ENCODE data around the gene TTC16.
A peak's percentile ranks its signal among the peaks of the same experiment; 100 is the strongest.

The TTC16 gene

DNA sequence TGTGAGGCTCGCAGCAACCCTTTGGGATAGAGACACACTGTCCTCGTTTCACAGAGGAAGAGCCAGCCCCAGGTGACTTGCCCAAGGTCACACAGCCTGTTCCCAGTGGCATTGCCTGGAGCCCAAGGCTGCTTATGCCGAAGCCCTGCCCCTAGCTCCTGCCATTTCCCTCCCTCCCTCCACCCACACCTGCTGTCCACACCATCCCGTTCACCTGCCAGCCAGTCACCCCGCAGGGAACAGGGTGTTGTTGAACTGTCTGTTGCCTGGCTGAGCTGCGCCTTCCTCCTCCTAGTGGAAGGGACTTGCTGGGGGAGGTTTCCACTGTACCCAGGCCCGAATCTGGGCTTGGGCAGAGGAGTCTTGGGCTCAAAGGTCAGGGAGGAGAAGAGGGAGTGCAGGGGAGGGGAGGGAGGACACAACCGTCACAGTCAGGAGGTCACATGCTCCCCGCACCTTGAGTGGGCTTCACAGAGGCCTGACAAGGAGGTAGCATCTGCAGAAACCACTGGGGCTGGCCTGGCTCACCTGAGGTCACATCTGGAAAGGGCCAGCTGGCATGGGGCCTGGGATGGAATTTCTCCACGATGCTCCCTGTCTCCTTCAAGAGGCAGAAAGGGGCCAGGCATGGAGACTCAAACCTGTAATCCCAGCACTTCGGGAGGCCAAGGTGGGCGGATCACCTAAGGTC lies 6.3 kb downstream of the TTC16 start:
- DNase-seq, result no peak

DNA sequence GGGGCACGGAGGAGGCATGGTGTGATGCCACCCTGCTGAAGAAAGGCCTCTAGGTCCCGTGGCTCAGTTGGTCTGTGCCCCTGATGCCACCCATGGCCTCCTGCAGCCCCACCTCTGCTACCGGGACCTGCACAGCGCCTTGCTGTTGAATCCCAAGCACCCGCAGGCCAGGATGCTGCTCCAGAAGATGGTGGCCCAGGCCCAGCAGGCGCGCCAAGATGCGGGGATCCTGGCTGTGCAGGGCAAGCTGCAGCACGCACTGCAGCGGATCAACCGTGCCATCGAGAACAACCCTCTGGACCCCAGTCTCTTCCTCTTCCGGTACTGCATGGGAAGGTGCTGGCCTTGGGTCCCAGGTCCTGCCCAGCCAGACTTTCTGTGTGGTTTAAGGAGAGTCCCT lies 7.1 kb downstream of the TTC16 start:
- DNase-seq, result no peak

DNA sequence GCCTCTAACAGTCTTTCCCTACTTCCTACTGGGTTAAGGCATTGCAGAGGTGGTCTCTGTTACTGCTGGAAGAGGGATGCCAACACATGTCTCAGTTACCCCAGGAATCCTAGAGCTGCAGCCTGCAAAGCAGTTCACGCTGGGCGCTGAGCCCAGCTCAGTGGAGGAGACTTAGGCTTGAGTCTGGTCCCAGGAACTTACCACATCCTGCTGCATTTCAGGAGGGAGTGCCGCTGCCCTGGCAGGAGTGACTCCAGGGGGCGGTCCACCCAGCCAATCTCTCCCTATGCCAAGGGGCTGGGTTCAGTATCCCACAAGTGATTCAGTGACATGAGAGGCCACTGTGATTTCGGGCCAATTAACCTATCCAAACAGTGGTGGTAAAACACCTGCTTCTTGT lies 7.6 kb downstream of the TTC16 start:
- no peak for DNase-seq

DNA sequence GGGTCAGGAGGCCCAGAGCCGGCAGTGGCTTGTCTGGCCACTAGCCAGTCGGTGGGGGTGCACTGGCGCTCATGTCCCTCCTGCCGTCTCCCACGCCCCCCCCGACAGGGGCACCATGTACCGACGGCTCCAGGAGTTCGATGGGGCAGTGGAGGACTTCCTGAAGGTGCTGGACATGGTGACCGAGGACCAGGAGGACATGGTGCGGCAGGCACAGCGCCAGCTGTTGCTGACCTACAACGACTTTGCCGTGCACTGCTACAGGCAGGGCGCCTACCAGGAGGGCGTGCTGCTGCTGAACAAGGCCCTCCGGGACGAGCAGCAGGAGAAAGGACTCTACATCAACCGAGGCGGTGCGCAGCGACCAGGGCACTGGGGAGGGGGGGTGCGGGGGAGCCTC lies 8.1 kb downstream of the TTC16 start:
- no peak for DNase-seq

DNA sequence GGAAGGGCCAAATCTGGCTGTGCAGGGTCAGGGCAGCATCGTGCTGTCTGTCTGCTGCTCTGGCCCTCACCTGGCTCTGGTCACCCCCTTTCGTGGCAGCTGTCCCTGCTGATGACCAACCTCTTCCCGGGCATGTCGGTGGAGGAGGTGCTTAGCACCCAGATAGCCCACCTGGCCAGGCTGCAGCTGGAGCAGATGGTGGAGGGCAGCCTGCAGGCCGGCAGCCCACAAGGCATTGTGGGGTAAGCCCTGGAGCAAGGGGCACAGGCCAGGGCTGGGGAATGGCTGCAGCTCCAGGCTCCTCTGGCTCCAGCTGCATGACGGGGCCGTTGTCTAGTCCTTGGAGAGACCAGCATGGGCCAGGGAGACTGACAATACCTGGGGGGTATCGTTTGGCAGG lies 11.0 kb downstream of the TTC16 start:
- no peak for DNase-seq

DNA sequence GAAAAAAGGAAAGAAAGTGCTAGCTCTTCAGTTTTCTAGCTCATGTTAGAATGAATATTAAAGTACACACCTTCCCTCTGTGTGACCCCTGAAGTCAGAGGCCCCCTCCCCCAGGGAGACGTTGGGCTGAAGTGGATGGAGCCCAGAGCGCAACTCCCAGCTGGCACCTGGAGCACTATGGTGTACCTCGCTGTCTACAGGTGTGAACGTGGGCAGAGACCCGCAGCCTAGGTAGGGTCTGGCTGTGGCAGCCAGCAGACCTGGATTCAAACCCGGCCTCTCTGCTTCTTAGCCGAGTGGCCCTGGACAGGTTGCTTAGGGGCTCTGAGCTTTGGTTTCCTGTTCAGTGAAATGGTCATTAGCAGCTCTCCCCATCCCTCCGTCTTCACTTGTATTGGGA lies 12.9 kb downstream of the TTC16 start:
- no peak for DNase-seq

DNA sequence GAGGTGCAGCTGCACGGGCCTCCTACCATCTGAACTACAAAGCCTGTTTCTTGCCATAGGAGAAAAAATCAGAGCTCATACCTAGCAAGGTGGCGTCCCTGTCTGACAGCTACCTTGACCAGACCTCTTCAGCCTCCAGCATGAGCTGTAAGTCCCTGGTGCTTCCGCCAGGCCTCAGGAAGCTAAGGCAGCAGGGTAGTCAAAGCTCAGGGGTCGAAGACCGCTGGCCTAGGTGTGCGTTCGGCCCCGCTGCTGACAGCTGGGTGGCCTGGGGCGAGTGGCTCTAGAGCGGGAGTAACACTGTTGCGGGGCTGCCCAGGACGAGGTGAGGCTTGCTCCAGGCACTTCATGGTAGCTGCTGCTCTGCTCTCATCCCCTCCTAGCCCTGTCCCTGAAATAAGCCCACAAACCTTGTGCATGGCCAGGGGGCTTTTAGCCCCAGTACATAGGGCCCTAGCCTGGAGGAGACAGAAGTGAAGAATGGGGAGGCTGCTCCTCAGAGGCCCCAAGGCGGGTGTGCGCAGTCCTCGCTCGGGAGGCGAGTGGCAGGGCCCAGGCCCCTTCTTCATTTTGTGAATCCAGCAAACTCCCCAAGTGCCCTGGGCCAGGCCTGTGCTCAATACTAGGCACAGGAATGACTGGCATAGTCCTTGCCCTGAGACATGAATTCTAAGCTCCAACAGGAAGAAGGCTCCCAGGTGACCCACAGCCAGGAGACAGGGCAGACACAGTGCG lies 13.8 kb downstream of the TTC16 start:
- no peak for DNase-seq

DNA sequence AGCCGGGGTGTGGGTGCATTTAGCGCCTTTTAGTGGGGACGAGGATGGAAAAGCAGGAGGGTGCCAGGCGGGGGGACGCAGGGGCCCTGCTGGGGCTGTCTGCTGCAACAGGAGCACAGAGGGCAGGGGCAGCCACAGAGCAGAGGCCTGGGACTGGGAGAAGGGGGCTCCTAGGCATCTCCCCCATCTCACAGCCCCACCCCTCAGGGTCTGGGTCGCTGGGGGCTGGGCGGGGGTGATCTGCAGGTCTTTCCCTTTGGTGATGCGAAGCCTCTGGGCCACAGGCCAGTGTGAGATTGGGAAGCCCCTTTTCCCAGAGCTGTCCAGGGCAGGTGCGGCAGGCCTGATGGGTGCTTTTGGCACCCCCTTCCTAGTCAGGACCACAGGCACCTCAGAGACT lies 14.4 kb downstream of the TTC16 start:
- DNase-seq, result no peak

DNA sequence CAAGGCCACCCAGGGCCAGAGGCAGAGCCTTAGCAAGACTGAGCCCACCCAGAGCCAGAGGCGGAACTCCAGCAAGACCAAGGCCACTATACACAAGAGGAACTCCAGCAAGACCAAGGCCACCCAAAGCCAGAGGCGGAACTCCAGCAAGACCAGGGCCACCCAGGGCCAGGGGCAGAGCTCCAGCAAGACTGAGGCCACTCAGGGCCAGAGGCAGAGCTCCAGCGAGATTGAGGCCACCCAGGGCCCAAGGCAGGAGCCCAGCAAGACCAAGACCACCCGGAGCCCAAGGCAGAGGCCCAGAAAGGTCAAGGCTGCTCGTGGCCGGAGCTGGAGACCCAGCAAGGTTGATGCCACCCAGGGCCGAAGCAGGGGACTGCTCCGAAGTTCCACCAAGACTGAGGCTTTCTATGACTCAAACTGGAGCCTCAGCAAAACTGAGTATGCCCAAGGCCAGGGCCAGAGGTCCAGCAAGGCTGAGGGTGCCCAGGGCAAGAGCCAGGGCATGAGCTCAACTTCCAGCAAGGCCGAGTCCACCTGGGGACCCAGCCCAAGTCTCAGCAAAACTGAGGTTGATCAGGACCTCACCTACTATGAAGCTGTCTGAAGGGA lies 15.0 kb downstream of the TTC16 start:
- no peak for DNase-seq

DNA sequence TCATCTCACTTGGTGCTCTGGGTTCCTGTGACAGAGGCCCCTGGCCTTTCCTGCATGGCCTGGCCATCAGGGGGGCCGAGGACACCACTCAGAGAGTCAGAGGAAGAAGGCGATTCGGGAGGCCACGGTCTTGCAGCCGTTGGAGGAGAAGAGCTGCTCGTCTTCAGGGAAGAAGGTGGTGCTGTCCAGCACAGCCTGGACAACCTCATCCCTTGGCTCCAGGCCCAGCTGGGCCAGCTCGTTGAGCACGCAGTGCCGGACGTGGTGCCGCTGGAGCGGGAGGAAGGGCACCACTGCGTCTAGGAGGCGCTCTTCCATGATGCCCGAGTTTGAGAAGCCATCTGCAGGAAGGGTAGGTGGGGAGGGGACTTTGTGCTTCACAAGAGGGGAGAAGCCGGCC lies 16.1 kb downstream of the TTC16 start:
- no peak for DNase-seq

DNA sequence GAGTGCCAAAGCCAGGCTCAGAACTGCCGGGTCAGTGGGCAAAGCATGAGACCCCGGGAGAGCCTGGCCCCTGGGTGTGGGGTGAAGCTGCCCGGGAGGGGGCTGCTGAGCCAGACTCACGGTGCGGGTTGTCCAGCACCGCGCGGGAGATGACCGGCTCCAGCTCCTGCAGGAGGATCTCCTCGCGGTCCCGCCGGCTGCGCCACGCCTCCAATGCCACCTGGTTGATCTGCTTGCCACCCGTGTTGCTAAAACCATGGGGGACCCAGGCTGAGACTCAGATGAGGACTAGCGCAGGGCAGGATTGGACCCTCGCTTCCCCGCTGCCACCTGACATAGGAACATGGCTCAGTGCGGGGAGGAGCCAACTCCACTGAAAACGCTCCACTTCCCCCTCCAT lies 16.6 kb downstream of the TTC16 start:
- DNase-seq, result no peak

DNA sequence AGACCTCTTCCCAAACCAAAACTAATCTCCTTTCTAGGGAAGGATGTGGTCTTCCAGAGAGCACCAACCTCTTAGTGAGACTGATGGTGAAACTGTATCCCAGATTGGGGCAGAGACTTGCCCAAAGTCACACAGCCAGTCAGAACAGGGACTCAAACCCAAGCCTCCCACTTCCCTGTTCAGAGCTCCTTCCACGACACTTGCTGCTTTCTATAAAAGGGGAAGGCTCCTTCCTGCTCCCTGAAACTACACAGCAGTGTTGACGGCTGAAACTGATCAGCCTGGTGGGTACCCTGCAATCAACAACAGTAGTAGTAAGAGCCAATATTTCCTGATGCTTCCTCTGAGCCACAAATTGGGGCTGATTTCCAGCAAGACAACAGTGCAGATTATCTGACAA lies 17.7 kb downstream of the TTC16 start:
- DNase-seq, result no peak

DNA sequence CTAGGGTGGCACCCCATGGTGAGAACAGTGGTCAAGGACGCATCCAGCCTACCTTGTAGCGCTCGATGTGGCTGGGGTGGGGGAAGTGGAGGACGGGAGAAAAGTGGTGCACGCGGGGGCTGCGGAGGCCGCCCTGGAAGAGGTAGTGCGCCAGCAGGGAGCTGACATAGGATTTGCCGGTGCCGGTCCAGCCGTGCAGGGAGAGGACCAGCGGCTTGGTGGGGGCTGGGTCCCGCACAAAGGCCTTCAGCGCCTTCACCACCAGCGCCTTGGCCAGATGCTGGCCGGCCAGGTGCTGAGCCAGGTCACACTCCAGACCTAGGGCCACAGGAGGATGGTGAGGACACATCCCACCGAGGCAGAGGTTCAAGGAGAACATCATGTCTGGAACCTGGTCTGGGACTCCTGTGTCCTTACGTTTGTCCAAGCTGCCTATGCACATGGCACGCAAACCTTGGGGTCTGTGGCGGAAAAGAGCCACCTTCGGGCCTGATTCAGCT lies 18.4 kb downstream of the TTC16 start:
- no peak for DNase-seq

DNA sequence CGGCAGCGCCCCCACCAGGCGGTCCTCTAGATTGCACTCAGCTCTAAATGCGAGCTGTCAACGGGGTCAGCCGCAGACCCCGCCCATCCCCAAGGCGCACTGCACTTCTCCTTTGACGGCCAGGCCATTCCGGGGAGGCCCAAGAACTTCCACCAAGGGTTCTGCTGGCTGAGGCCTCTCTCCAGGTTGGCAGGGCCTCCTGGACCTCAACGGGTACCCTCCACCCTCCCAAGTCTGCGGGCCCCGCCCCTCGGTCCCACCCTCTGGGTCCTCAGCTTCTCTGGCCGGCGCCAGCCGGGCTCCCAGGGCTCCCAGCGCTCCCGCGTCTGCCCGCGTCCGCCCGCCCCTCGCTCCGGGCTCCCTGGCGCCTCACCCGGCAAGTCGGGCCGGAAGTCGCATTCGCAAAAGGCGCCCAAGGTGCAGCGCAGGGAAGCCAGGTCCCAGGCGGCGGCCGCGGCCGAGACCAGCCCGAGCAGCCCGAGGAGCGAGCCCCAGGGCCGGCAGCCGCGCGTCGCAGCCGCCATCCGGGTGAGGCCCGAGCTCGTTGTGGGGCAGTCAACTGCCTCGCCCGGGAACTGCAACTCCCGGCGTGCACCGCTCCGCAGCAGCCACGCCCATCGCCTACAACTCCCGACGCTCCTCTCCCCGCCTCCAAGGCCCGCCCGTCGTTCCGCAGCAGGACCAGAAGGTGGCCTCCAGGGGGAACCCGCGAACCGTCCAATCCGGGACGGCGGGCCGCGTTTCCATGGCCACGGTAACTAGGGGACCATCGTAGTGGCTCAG lies 19.1 kb downstream of the TTC16 start, which contains the start of gene TOR2A:
Gene TOR2A (minus strand): TSS at position 548 of the 783 bp plus-strand sequence. CDS start 24 bp downstream, at position 524.
- DNase-seq, result peak; percentile 98

DNA sequence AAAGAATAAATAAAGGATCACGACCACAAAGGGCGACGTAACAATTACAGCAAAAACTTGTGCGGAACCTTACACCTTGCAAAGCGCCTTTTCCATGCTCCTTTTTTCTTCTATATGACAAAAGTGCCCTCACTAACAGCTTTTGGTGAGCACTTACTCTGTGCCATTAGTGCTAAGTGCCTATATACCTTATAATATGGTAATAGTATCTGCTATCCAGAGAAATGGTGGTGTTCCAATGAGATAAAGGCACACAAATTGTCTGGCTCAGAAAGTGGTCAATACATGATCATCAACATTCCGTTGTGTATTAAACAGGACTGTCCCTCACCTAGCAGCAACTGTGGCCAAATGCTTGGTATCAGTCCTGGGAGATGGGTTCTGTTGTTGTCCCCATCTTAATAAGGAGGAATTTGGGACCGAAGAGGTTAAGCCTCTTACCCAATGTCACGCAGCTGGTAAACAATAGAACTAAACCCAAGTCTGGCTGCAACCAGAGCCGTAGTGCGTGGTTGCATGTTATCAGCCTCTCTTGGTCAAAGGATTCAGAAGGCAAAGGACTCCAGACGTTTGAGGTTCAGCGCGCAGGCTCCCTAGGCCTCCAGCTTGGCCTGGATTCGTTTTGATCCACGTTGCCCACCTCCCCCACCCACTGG lies 19.8 kb downstream of the TTC16 start:
- DNase-seq, result no peak

DNA sequence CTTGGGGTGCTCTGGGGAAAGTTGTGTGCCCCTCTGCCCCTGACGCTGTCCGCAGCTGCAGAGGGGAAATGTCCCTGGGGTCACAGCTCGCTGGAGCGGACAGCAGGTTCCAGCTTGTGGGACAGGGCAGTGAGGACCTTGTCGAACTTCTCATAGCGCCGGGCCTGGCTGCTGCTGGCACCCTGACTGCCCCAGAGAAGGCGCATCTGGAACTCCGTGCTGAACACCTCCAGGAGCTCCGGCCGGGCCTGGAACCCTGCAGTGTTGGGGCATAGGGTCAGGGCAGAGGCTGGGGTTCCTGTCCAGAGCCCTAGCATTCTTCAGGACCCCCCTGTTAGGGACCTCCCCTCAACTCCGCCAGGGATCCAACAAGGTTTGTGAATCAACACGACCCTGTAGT lies 22.8 kb downstream of the TTC16 start:
- DNase-seq, result no peak

DNA sequence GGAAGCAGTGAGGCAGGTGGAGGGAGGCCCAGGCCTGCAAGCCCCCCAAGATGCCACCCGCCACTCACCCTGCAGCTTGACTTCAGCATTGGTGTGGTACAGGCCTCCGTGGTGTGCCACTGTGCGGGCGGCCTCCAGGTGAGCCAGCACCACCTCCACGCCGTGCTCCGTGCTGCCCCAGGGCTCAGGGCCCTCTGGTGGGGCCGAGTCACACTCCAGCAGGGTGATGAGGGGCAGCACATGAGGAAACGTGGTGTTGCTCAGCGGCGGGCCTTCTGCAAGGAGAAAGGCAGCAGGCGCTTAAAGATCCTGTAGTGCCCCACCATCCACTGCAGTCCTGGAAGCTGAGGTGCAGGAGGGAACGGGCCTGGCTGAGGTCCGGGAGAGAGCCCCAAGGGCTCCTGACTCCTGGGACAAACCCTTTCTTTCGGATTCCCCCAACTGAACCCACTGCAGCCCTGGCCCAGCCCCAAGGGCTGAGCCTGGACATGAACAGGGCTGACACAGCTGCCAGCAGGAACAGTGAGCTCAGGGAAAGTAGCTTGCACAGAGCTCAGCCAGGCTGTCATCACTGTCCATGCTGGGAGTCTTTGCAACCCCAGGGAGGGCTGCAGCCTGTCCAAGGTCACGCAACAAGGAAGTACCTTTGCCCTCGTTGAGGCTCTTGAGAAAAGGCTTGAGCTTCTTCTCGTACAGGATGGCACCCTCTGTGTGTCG lies 23.9 kb downstream of the TTC16 start:
- no peak for DNase-seq

DNA sequence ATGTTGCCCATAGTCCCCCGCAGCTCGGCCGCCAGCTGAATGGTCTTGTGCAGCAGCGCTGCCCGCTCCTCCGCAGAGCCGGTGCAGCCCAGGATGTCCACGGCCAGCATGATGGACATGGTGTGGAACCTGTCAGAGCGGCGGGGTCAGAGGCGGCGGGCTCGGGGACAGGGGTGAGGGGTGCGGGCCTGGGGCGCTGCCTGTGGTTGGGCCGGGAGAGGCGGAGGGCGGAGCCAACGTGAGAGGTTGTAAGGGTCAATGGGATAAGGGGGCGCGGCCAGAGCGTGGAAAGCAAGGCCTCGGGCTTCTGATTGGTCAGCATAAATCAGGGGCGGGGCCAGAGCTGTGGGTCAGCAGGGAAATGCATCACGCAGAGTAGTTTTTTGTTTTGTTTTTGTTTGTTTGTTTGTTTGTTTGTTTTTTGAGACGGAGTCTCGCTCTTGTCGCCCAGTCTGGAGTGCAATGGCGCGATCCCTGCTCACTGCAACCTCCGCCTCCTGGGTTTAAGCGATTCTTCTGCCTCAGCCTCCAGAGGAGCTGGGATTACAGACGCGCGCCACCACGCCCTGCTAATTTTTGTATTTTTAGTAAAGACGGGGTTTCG lies 26.1 kb downstream of the TTC16 start:
- no peak for DNase-seq

DNA sequence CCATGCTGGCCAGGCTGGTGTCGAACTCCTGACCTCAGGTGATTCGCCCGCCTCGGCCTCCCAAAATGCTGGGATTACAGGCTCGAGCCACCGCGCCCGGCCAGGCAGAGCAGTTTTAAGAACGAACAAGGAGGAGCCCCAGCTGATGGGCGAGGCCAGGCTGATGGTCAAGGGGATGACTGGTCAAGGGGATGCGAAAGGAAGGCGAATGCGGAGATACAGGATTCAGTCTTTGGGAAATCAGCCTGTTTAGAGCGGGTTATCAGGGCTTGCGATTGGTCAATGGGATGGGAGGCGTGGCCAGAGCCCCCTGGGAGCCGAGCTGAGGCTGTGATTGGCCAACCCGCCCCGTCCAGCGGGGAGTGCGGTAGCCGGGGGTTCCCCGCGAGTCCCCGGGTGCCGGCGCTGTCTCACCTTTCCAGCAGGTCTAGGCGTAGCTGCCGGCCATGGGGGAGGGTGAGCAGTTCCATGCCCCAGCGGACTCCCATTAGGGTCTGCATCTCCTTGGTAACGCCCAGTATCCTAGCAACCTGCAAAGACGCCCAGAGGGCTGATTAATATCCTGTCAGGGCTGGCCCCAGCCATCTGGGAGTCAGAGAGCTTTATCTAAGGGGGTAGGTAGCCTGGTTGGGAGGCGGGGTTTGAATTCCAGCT lies 26.7 kb downstream of the TTC16 start:
- DNase-seq, result peak; percentile 1

DNA sequence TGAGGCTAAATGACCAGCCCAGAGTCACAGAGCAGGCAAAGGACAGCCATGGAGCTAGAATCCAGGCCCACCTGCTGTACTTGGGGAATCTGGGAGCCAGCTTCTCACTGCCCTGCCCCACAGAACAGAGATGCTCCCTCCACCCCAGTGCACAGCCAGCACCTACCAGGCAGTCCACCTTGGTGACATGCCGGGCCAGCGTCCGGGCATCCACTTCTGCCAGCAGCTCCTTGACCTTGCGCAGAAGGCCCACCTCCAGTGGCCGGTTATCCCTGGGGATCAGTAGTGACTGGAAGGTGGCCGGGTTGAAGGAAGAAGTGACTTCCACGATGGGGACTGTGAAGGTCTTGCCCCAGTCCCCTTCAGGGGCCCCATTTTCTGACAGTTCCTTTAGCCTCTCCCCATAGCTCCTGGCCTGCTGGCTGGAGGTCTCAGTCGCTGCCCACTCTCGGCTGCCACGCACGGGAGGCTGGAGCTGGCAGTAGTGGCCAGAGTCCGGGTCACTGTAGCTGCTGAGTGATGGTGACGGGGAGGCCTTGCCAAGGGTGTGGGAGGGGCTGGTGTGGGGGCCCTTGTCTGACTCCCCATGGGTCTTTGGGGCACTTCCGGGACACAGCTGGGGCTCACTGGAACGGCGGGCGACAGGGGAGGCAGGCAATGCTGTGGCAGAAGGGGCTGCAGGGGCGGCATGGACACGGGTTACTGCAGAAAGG lies 28.7 kb downstream of the TTC16 start:
- no peak for DNase-seq

All from OCI-M1 (cell line).